T-helper 1 cell treated with Interleukin-12 subunit alpha and Interleukin-12 subunit beta and Interleukin-4 antibody, amounts not matched to agents 30 μg/mL and 1 μg/mL, for 36 hours (primary cell): Measurements from ENCODE around the gene KLC4.
A peak's percentile ranks its signal among the peaks of the same experiment; 100 is the strongest.

ENCODE experiments used
- H3K27ac Mint-ChIP-seq: one replicate; pipeline ENCODE4 v1.8.0; 2021; ENCODE audit warnings: mild to moderate bottlenecking, mixed read lengths
- H3K27me3 Mint-ChIP-seq: one replicate; pipeline ENCODE4 v1.8.0; 2021; ENCODE audit warnings: low read depth, mixed read lengths
- H3K36me3 Mint-ChIP-seq: one replicate; pipeline ENCODE4 v1.8.0; 2021; ENCODE audit warnings: low read depth, mixed read lengths
- H3K4me1 Mint-ChIP-seq: one replicate; pipeline ENCODE4 v1.8.0; 2021; ENCODE audit warnings: low read depth, mixed read lengths
- H3K4me3 Mint-ChIP-seq: one replicate; pipeline ENCODE4 v1.8.0; 2021; ENCODE audit warnings: mild to moderate bottlenecking, moderate library complexity, mixed read lengths
- H3K9me3 Mint-ChIP-seq: one replicate; pipeline ENCODE4 v1.8.0; 2021; ENCODE audit warnings: mixed read lengths

The KLC4 gene

GRCh38 chr6:43047998-43048397 is 11.4 kb upstream of the KLC4 start:
- Mint-ChIP-seq H3K36me3 (peaks cover 21% of the 10 kb centered on the region), H3K4me1 (peaks cover 17% of the 10 kb centered on the region), H3K9me3 (no peaks in the 10 kb centered on the region), H3K4me3 (no peak overlapping the region), H3K27me3 (no peaks in the 10 kb centered on the region), H3K27ac (no peak overlapping the region)

GRCh38 chr6:43050981-43051380 is 8.4 kb upstream of the KLC4 start:
- Mint-ChIP-seq H3K4me1 (peaks cover 25% of the 10 kb centered on the region), H3K4me3 (no peak overlapping the region), H3K27ac (no peak overlapping the region), H3K36me3 (peaks cover 28% of the 10 kb centered on the region), H3K9me3 (no peaks in the 10 kb centered on the region), H3K27me3 (no peaks in the 10 kb centered on the region)

GRCh38 chr6:43052225-43052841 is 7.1 kb upstream of the KLC4 start:
- Mint-ChIP-seq H3K36me3 (peaks cover 28% of the 10 kb centered on the region), H3K27me3 (no peaks in the 10 kb centered on the region)

GRCh38 chr6:43052842-43053544 is 6.4 kb upstream of the KLC4 start:
- Mint-ChIP-seq H3K27ac (peak overlapping the region; percentile 98), H3K9me3 (no peaks in the 10 kb centered on the region)

More at GRCh38 chr6:43052225-43052841, 7.1 kb upstream of the KLC4 start:
- peak overlapping the region; percentile 98 for H3K27ac Mint-ChIP-seq
- no peaks in the 10 kb centered on the region for H3K9me3 Mint-ChIP-seq
- peaks cover 23% of the 10 kb centered on the region for H3K4me1 Mint-ChIP-seq
- peak overlapping the region; percentile 98 for H3K4me3 Mint-ChIP-seq

DNA sequence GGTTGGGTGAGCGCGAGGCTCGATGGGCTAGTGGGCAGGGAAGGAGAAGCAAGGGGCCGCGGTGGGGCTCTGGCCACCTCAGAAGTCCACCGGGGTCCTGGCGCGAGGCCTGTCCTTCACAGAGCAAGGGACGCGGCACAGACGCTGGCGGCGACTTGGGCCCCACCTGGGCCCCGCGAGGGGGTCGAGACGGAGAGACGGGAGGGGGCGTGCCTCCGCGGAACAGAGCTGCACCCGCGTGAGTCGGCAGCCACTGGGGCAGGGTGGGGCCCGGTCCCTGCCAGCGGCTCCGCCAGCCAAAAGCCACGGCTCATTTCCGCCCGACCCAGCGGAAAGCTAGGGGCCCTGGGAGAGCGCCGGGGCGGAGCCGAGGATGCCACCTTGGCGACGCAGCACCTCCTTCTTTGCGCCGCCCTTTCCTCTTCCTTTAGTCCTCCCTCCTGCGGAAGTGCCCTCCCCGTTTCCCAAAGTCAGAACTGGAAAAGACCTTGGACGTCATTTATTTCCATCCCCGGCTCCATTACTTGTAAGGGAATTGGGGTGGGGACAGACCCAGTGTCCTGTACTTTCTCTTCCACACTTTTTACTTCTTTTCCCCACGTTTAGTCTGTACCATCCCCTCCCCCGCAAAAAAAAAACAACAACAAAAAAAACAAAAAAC is 5.8 kb upstream of the KLC4 start, which contains the start of gene CUL7:
Gene CUL7, minus strand, starts transcription at position 307 of the 661 bp plus-strand sequence. CDS start 1,063 bp downstream, outside the sequence.
- Mint-ChIP-seq H3K4me1 (peaks cover 32% of the 10 kb centered on the region), H3K4me3 (peak within 1 kb of the TSS; percentile 98), H3K27ac (peak within 1 kb of the TSS; percentile 98), H3K9me3 (no peaks in the 10 kb centered on the region), H3K27me3 (no peaks in the 10 kb centered on the region), H3K36me3 (peaks cover 34% of the 10 kb centered on the region)

More at GRCh38 chr6:43052842-43053544, 6.4 kb upstream of the KLC4 start:
- Mint-ChIP-seq H3K4me3 (peak overlapping the region; percentile 98), H3K27me3 (no peaks in the 10 kb centered on the region), H3K4me1 (peaks cover 25% of the 10 kb centered on the region), H3K36me3 (peaks cover 34% of the 10 kb centered on the region)

- peaks cover 34% of the 10 kb centered on the region for H3K4me1 Mint-ChIP-seq
- H3K4me3 Mint-ChIP-seq = peak overlapping the region; percentile 98
- H3K27me3 Mint-ChIP-seq = no peaks in the 10 kb centered on the region
- peaks cover 30% of the 10 kb centered on the region for H3K36me3 Mint-ChIP-seq
- peak overlapping the region; percentile 98 for H3K27ac Mint-ChIP-seq
- no peaks in the 10 kb centered on the region for H3K9me3 Mint-ChIP-seq
Measured at GRCh38 chr6:43054206-43054943, 5.1 kb upstream of the KLC4 start.

- H3K36me3 Mint-ChIP-seq = peaks cover 20% of the 10 kb centered on the region
- no peaks in the 10 kb centered on the region for H3K27me3 Mint-ChIP-seq
- peak overlapping the region; percentile 41 for H3K27ac Mint-ChIP-seq
- H3K4me1 Mint-ChIP-seq = peaks cover 41% of the 10 kb centered on the region
- no peaks in the 10 kb centered on the region for H3K9me3 Mint-ChIP-seq
- H3K4me3 Mint-ChIP-seq = no peak overlapping the region
Measured at GRCh38 chr6:43055966-43056365, 3.5 kb upstream of the KLC4 start.

DNA sequence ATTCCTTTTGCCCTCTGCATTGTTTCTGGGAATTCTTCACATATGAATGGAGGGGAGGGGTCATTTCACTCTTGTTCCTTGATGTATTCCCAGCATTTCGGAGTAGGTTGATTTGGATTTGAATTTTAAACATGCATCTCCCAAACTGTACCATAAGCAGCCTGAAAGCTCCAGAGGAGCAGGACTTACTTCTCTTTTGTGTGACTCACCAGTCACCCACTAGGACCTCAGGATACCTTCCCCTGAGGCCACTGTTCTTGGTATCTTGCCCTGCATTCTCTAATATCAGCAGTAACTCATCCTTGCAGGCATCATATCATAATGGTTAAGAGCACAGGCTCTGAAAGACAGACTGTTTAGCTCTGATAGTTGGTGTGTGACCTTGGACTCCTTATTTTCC is 900 bp upstream of the KLC4 start:
- H3K9me3 Mint-ChIP-seq = no peaks in the 10 kb centered on the region
- H3K4me1 Mint-ChIP-seq = peaks cover 28% of the 10 kb centered on the region
- peak overlapping the region; percentile 95 for H3K27ac Mint-ChIP-seq
- H3K4me3 Mint-ChIP-seq = peak overlapping the region; percentile 89
- peaks cover 22% of the 10 kb centered on the region for H3K36me3 Mint-ChIP-seq
- no peaks in the 10 kb centered on the region for H3K27me3 Mint-ChIP-seq

- H3K4me1 Mint-ChIP-seq = peaks cover 23% of the 10 kb centered on the region
- H3K9me3 Mint-ChIP-seq = no peaks in the 10 kb centered on the region
- peaks cover 17% of the 10 kb centered on the region for H3K36me3 Mint-ChIP-seq
- H3K4me3 Mint-ChIP-seq = peak overlapping the region; percentile 89
- no peaks in the 10 kb centered on the region for H3K27me3 Mint-ChIP-seq
- peak overlapping the region; percentile 95 for H3K27ac Mint-ChIP-seq
Measured at GRCh38 chr6:43060034-43060754, 763 bp downstream of the KLC4 start.

DNA sequence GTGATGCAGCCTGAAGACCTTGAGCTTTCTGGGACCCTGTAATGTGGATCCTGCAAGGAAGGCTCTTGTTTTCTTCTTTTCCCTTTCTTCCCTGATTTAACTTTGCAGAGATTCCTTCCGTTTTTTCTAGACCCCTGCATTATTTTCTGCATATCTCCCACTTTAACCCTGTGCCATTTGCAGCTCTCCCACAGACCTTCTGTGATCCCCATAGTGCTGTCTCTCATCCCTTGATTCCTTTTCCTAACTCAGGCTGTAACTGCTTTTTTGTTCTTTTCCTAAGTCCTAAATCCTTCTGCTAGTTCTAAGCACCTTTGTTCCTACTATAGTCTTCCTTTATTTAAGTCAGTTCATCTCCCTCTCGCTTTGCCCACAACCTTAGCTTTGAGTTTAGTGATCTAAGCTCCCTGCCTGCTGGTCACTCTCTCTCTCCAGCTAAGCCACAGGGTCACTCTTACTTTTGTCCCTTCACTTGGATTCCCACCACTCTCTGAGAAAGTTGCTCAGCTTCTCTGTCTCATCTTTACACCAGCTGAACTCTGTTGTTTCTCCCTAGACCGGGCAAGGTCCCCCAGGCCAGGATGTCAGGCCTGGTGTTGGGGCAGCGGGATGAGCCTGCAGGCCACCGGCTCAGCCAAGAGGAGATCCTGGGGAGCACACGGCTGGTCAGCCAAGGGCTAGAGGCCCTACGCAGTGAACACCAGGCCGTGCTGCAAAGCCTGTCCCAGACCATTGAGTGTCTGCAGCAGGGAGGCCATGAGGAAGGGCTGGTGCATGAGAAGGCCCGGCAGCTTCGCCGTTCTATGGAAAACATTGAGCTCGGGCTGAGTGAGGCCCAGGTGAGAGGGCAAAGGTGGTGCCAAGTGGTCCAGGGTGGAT is 1.6 kb downstream of the KLC4 start:
- H3K4me1 Mint-ChIP-seq = peaks cover 23% of the 10 kb centered on the region
- H3K9me3 Mint-ChIP-seq = no peaks in the 10 kb centered on the region
- H3K4me3 Mint-ChIP-seq = peak overlapping the region; percentile 89
- H3K36me3 Mint-ChIP-seq = peaks cover 13% of the 10 kb centered on the region
- H3K27ac Mint-ChIP-seq = peak overlapping the region; percentile 58
- no peaks in the 10 kb centered on the region for H3K27me3 Mint-ChIP-seq

DNA sequence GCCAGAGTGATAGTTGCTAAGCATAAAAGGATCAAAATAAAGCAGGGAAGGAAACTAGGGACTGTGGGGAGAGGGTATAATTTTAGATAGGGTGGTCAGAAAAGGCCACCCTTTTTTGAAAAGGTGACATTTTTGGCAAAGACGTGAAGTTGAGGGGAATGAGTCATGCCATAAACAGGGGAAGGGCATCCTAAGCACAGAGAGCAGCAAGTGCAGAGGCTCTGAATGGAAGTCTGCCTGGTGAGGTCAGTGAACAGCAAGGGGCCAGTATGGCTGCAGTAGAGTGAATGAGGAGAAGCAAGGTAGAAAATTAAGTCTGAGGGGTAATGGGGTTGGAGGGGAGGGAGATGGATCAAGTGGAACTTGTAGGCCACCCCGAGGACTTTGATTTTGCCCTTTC is 2.4 kb downstream of the KLC4 start:
- Mint-ChIP-seq H3K4me3 (no peak overlapping the region), H3K4me1 (peaks cover 23% of the 10 kb centered on the region), H3K27me3 (no peaks in the 10 kb centered on the region), H3K27ac (no peak overlapping the region), H3K9me3 (no peaks in the 10 kb centered on the region), H3K36me3 (peaks cover 9% of the 10 kb centered on the region)

GRCh38 chr6:43062818-43063217 is 3.4 kb downstream of the KLC4 start:
- Mint-ChIP-seq H3K27me3 (no peaks in the 10 kb centered on the region), H3K27ac (no peak overlapping the region), H3K9me3 (no peaks in the 10 kb centered on the region)

DNA sequence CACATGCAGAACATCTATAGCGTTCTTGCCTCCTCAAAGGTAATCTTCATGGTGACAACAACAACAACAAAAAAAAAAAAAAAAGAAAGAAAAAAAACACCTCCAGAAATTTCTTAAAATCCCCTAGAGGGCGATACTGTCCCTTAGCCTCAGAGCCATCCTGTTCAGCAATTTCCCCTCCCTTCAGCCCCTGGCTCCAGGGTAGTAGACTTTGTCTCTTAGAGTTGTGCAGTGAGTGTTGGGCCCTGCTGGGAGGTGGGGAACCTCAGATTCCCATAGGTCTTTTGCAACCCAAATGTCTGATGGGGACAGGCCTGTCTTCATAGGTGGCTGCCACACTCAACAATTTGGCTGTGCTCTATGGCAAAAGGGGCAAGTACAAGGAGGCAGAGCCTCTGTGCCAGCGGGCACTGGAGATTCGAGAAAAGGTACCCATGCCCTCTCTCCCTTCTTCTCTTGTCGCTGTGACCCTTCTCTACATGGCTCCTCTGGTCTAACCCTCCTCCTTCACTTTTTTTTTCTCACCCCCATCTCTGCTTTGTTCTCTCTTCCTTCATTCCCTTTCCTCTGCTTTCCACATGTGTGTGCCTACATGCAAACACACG is 10.7 kb downstream of the KLC4 start:
- H3K4me3 Mint-ChIP-seq = no peak overlapping the region
- peaks cover 3% of the 10 kb centered on the region for H3K36me3 Mint-ChIP-seq
- H3K27ac Mint-ChIP-seq = no peak overlapping the region
- H3K27me3 Mint-ChIP-seq = peaks cover 4% of the 10 kb centered on the region
- H3K9me3 Mint-ChIP-seq = no peaks in the 10 kb centered on the region
- peaks cover 4% of the 10 kb centered on the region for H3K4me1 Mint-ChIP-seq

More at GRCh38 chr6:43062818-43063217, 3.4 kb downstream of the KLC4 start:
- H3K4me1 Mint-ChIP-seq = peaks cover 23% of the 10 kb centered on the region
- H3K36me3 Mint-ChIP-seq = peaks cover 6% of the 10 kb centered on the region
- H3K4me3 Mint-ChIP-seq = no peak overlapping the region
